Transverse colon (tissue), 4 donors: ENCODE measurements around the gene MAPK8IP2. TPM values are rescaled to one million over a fixed set of nuclear protein-coding genes. Genes with fewer than 3 reads are reported as not detected.

Experiments used
- DNase-seq: peaks from one replicate; pipeline ENCODE4 v3.0.0-alpha.2; 2019
- H3K27ac ChIP-seq, 4 donors: fragments of 200-600 bp; sonication (generic); 2 replicates each; pipeline ENCODE4 v1.5.1; 2016 to 2018; ENCODE audit warnings: inconsistent platforms in 4 of 4
- H3K27me3 ChIP-seq: fragments of 200-600 bp; sonication (generic); 2 replicates; pipeline ENCODE4 v1.5.1; 2017; ENCODE audit warnings: inconsistent platforms
- H3K36me3 ChIP-seq, 4 donors: fragments of 200-600 bp; sonication (generic); 2 replicates each; pipeline ENCODE4 v1.5.1; 2017 to 2019; ENCODE audit warnings: inconsistent platforms in 4 of 4
- H3K4me1 ChIP-seq, 4 donors: fragments of 200-600 bp; sonication (generic); 2 replicates each; pipeline ENCODE4 v1.5.1; 2017 to 2020; ENCODE audit warnings: inconsistent platforms in 4 of 4
- H3K4me3 ChIP-seq, 4 donors: fragments of 200-600 bp; sonication (generic); 1 replicate in 1 of 4; 2 replicates in 3 of 4; pipeline versions ENCODE4 v1.5.1 to v1.6.1; 2017 to 2019; ENCODE audit warnings: inconsistent platforms in 4 of 4
- H3K9me3 ChIP-seq, 2 donors: fragments of 200-600 bp; sonication (generic); 2 replicates each; pipeline ENCODE4 v1.5.1; 2017 to 2019; ENCODE audit warnings: inconsistent platforms in 2 of 2
- CTCF ChIP-seq, 5 experiments: fragments of 200-600 bp in 3 of 5; fragments of 450-650 bp in 2 of 5; sonication (generic) in 3 of 5; IDR thresholded peaks; 1 replicate in 2 of 5; 2 replicates in 3 of 5; pipeline ENCODE4 v1.5.1; 2016 to 2017; ENCODE audit warnings: antibody characterized with exemption in 5 of 5, inconsistent platforms in 3 of 5, mild to moderate bottlenecking in 2 of 5, moderate library complexity in 1 of 5
- EP300 ChIP-seq: sonication (generic); formaldehyde crosslinking; IDR thresholded peaks from one replicate; pipeline ENCODE4 v1.6.1; 2017; ENCODE audit warnings: antibody characterized with exemption, low read depth
- POLR2A ChIP-seq: fragments of 450-650 bp; IDR thresholded peaks from one replicate; pipeline ENCODE4 v1.6.1; 2016; ENCODE audit warnings: antibody characterized with exemption, mild to moderate bottlenecking, moderate library complexity
- POLR2AphosphoS5 ChIP-seq, 3 donors: sonication (generic); formaldehyde crosslinking; IDR thresholded peaks; one replicate each; pipeline ENCODE4 v1.6.1; 2016; ENCODE audit warnings: antibody characterized with exemption in 3 of 3
- WGBS, 2 donors: methylation state at CpG; one replicate each; pipeline ENCODE4 v1.1.5; 2018; ENCODE audit warnings: low coverage in 1 of 2; 5-methylcytosine and 5-hydroxymethylcytosine counted together
- in situ Hi-C, 4 donors: fragments of 200-750 bp; cut with MboI; loops; one replicate each; pipeline versions ENCODE4 v1.15.0 to v1.15.1; 2017; ENCODE audit warnings: low sequenced_read_pairs in 3 of 4, low pct_ligation_motif_present in 1 of 4, low pct_unique_long_range_greater_than_20kb in 1 of 4
- intact Hi-C: fragments of 100-400 bp; cut with DNase I; formaldehyde crosslinking; loops from one replicate; pipeline ENCODE4 v1.15.1; 2023; ENCODE audit warnings: low total_unique reads
- total RNA-seq, 4 donors: library from RNA; depleted of rRNA; stranded (reverse); fragments of >200 nt; gene quantifications; one replicate each; pipeline ENCODE4 v1.1.0, GENCODE V29; 2016

Gene MAPK8IP2
- total RNA-seq, 4 donors from 2014 or later = 1.1 to 3.4 (median 1.8) TPM

GRCh38 chr22:50621356-50621880, 20.8 kb downstream of the MAPK8IP2 start:
- intact Hi-C loops = no loop called here
- peak; percentile 44 for DNase-seq
- whole genome bisulfite sequencing, 2 donors = 10% methylated on average over 2 to 10 of the region's 10 CpGs
- H3K4me3 ChIP-seq = peak overlapping the region in 2 of 4 donors; percentile 12 to 43
- H3K36me3 ChIP-seq = no peaks in the 10 kb centered on the region
- H3K27me3 ChIP-seq = no peaks in the 10 kb centered on the region
- H3K27ac ChIP-seq = peak overlapping the region; percentile 85 to 94 (median 86)
- H3K4me1 ChIP-seq = peaks cover 4 to 29% (median 25%) of the 10 kb centered on the region in 4 donors
- TF ChIP-seq CTCF (IDR thresholded peaks at IDR 0.05) (no peak), POLR2AphosphoS5 (IDR thresholded peaks at IDR 0.05) (peak in 2 of 3 donors; percentile 19 to 37), POLR2A (peak; percentile 18)
- in situ Hi-C loops = no loop called here
- no peaks in the 10 kb centered on the region for H3K9me3 ChIP-seq

- DNase-seq = peak; percentile 65
- H3K9me3 ChIP-seq = no peaks in the 10 kb centered on the region
- in situ Hi-C loops (no loop called here), intact Hi-C loops (no loop called here)
- 2 to 15% methylated on average over 11 to 18 of the region's 18 CpGs for WGBS, 2 donors
- no peaks in the 10 kb centered on the region for H3K27me3 ChIP-seq
- TF ChIP-seq CTCF (IDR thresholded peaks at IDR 0.05) = peak in 3 of 5 experiments; percentile 16 to 37 (median 28)
- no peak for TF ChIP-seq EP300
- no peaks in the 10 kb centered on the region for H3K36me3 ChIP-seq
- peak overlapping the region; percentile 85 to 94 (median 86) for H3K27ac ChIP-seq
- peaks cover 4 to 36% (median 31%) of the 10 kb centered on the region in 4 donors for H3K4me1 ChIP-seq
- H3K4me3 ChIP-seq = peak overlapping the region in 3 of 4 donors; percentile 2 to 22 (median 12)
Observed at GRCh38 chr22:50621948-50622722, 21.5 kb downstream of the MAPK8IP2 start.

- peak overlapping the region in 2 of 4 donors; percentile 2 to 22 for H3K4me3 ChIP-seq
- intact Hi-C loops = no loop called here
- peaks cover 4 to 41% (median 35%) of the 10 kb centered on the region in 4 donors for H3K4me1 ChIP-seq
- 27% methylated on average over 10 of the region's 16 CpGs; no CpG with 5 or more reads in 1 of the 2 donors for WGBS, 2 donors
- H3K36me3 ChIP-seq = no peaks in the 10 kb centered on the region
- in situ Hi-C loops = no loop called here
- TF ChIP-seq EP300 = no peak
- TF ChIP-seq CTCF (IDR thresholded peaks at IDR 0.05) = peak in 2 of 5 experiments; percentile 9 to 38
- peak; percentile 48 for TF ChIP-seq POLR2A
- TF ChIP-seq POLR2AphosphoS5 (IDR thresholded peaks at IDR 0.05) = peak in 2 of 3 donors; percentile 62 to 81
- peak; percentile 93 for DNase-seq
- H3K27me3 ChIP-seq = no peaks in the 10 kb centered on the region
- H3K27ac ChIP-seq = peak overlapping the region; percentile 85 to 94 (median 86)
- H3K9me3 ChIP-seq = no peaks in the 10 kb centered on the region
Observed at GRCh38 chr22:50622723-50623327, 22.2 kb downstream of the MAPK8IP2 start.

GRCh38 chr22:50624347-50625130, 23.9 kb downstream of the MAPK8IP2 start:
- Histone ChIP-seq H3K27ac (no peak overlapping the region), H3K36me3 (no peaks in the 10 kb centered on the region), H3K4me3 (no peak overlapping the region), H3K4me1 (peaks cover 10 to 48% (median 42%) of the 10 kb centered on the region in 4 donors), H3K27me3 (no peaks in the 10 kb centered on the region), H3K9me3 (no peaks in the 10 kb centered on the region)
- peak; percentile 7 for DNase-seq
- TF ChIP-seq EP300 = no peak
- TF ChIP-seq POLR2A = no peak
- no peak for TF ChIP-seq CTCF (IDR thresholded peaks at IDR 0.05)
- TF ChIP-seq POLR2AphosphoS5 (IDR thresholded peaks at IDR 0.05) = no peak
- in situ Hi-C loops = no loop called here
- 83% methylated on average over 16 of the region's 16 CpGs; no CpG with 5 or more reads in 1 of the 2 donors for WGBS, 2 donors
- intact Hi-C loops = no loop called here
